HUES64 (cell line): Measurements from ENCODE around the gene ATXN7L1.

ENCODE experiments used
- H3K27ac ChIP-seq: 2 replicates; pipeline ENCODE4 v1.7.0; 2013; ENCODE audit warnings: low read depth, low read length, inconsistent platforms
- H3K27me3 ChIP-seq: 2 replicates; pipeline ENCODE4 v1.6.1; 2013; ENCODE audit warnings: mild to moderate bottlenecking, low read length; ENCODE audit not compliant: insufficient read depth
- H3K36me3 ChIP-seq: 2 replicates; pipeline ENCODE4 v1.6.1; 2013; ENCODE audit warnings: mild to moderate bottlenecking, low read length; ENCODE audit not compliant: insufficient read depth
- H3K4me1 ChIP-seq: 2 replicates; pipeline ENCODE4 v1.6.1; 2013; ENCODE audit warnings: mild to moderate bottlenecking, low read length, moderate library complexity; ENCODE audit not compliant: insufficient read depth
- H3K4me3 ChIP-seq: 2 replicates; pipeline ENCODE4 v1.5.1; 2013; ENCODE audit warnings: mild to moderate bottlenecking, low read length, moderate library complexity
- H3K9ac ChIP-seq: 2 replicates; pipeline ENCODE4 v1.6.1; 2013; ENCODE audit warnings: mild to moderate bottlenecking, low read depth, low read length
- H3K9me3 ChIP-seq: 2 replicates; pipeline ENCODE4 v1.6.1; 2013; ENCODE audit warnings: low read depth, low read length; ENCODE audit not compliant: insufficient read depth
- WGBS: fragments of 150-250, 120-280 bp; methylation state at CpG from one replicate; pipeline ENCODE4 v1.1.7; 2013; ENCODE audit warnings: missing lambda C conversion rate; 5-methylcytosine and 5-hydroxymethylcytosine counted together

ATXN7L1 gene

GRCh38 chr7:105876964-105877601 lies 684 bp upstream of the ATXN7L1 start:
- Histone ChIP-seq H3K4me1 (peaks cover 27% of the 10 kb centered on the region), H3K4me3 (peak overlapping the region; percentile 74), H3K27ac (no peak overlapping the region), H3K27me3 (peaks cover 26% of the 10 kb centered on the region), H3K9ac (peak overlapping the region; percentile 64), H3K36me3 (peaks cover 18% of the 10 kb centered on the region), H3K9me3 (no peaks in the 10 kb centered on the region)
- WGBS: 1% methylated on average over 41 of the region's 42 CpGs

- WGBS: 55% methylated on average over 4 of the region's 4 CpGs
- no peaks in the 10 kb centered on the region for H3K9me3 ChIP-seq
- H3K27ac ChIP-seq: no peak overlapping the region
- H3K27me3 ChIP-seq: peaks cover 26% of the 10 kb centered on the region
- peaks cover 34% of the 10 kb centered on the region for H3K4me1 ChIP-seq
- H3K36me3 ChIP-seq: peaks cover 18% of the 10 kb centered on the region
- H3K4me3 ChIP-seq: peak overlapping the region; percentile 100
- peak overlapping the region; percentile 99 for H3K9ac ChIP-seq
These were observed 894 bp downstream of the ATXN7L1 start for GRCh38 chr7:105875505-105875904.

- H3K9me3 ChIP-seq: no peaks in the 10 kb centered on the region
- H3K4me3 ChIP-seq: no peak overlapping the region
- no peak overlapping the region for H3K27ac ChIP-seq
- peaks cover 23% of the 10 kb centered on the region for H3K27me3 ChIP-seq
- no peak overlapping the region for H3K9ac ChIP-seq
- peaks cover 28% of the 10 kb centered on the region for H3K4me1 ChIP-seq
- peaks cover 18% of the 10 kb centered on the region for H3K36me3 ChIP-seq
- 95% methylated on average over 6 of the region's 6 CpGs for WGBS
These were observed 2.3 kb downstream of the ATXN7L1 start for GRCh38 chr7:105874055-105874454.

GRCh38 chr7:105872491-105872890 lies 3.9 kb downstream of the ATXN7L1 start:
- no peak overlapping the region for H3K27ac ChIP-seq
- no peak overlapping the region for H3K4me3 ChIP-seq
- WGBS: over 99% methylated on average over 5 of the region's 5 CpGs

GRCh38 chr7:105871142-105871541 lies 5.3 kb downstream of the ATXN7L1 start:
- peaks cover 23% of the 10 kb centered on the region for H3K36me3 ChIP-seq
- H3K27me3 ChIP-seq: no peaks in the 10 kb centered on the region
- no peak overlapping the region for H3K27ac ChIP-seq

More at GRCh38 chr7:105872491-105872890, 3.9 kb downstream of the ATXN7L1 start:
- Histone ChIP-seq H3K27me3 (peaks cover 8% of the 10 kb centered on the region), H3K4me1 (peaks cover 16% of the 10 kb centered on the region), H3K9me3 (no peaks in the 10 kb centered on the region), H3K36me3 (peaks cover 23% of the 10 kb centered on the region), H3K9ac (no peak overlapping the region)

GRCh38 chr7:105866102-105866801 lies 10.1 kb downstream of the ATXN7L1 start:
- no peaks in the 10 kb centered on the region for H3K27me3 ChIP-seq
- H3K4me3 ChIP-seq: no peak overlapping the region
- H3K9me3 ChIP-seq: no peaks in the 10 kb centered on the region
- H3K4me1 ChIP-seq: peaks cover 15% of the 10 kb centered on the region
- H3K27ac ChIP-seq: no peak overlapping the region
- 92% methylated on average over 10 of the region's 10 CpGs for WGBS
- peaks cover 5% of the 10 kb centered on the region; the same call in 1 of the 2 replicates for H3K36me3 ChIP-seq
- H3K9ac ChIP-seq: no peak overlapping the region

More at GRCh38 chr7:105871142-105871541, 5.3 kb downstream of the ATXN7L1 start:
- Histone ChIP-seq H3K4me1 (peaks cover 16% of the 10 kb centered on the region), H3K4me3 (no peak overlapping the region), H3K9me3 (no peaks in the 10 kb centered on the region), H3K9ac (no peak overlapping the region)
- 77% methylated on average over 3 of the region's 3 CpGs for WGBS

GRCh38 chr7:105863876-105864275 lies 12.5 kb downstream of the ATXN7L1 start:
- H3K27me3 ChIP-seq: no peaks in the 10 kb centered on the region
- H3K9ac ChIP-seq: no peak overlapping the region
- H3K4me1 ChIP-seq: peaks cover 14% of the 10 kb centered on the region; the same call in 1 of the 2 replicates
- H3K9me3 ChIP-seq: no peaks in the 10 kb centered on the region
- WGBS: 75% methylated on average over 2 of the region's 2 CpGs
- H3K4me3 ChIP-seq: no peak overlapping the region
- no peak overlapping the region for H3K27ac ChIP-seq
- H3K36me3 ChIP-seq: peaks cover 5% of the 10 kb centered on the region; the same call in 1 of the 2 replicates

- Histone ChIP-seq H3K27me3 (no peaks in the 10 kb centered on the region), H3K4me1 (peaks cover 14% of the 10 kb centered on the region; the same call in 1 of the 2 replicates), H3K9me3 (no peaks in the 10 kb centered on the region), H3K36me3 (no peaks in the 10 kb centered on the region; the same call in 1 of the 2 replicates), H3K9ac (no peak overlapping the region), H3K27ac (no peak overlapping the region), H3K4me3 (no peak overlapping the region)
- 77% methylated on average over 4 of the region's 4 CpGs for WGBS
These were observed 13.6 kb downstream of the ATXN7L1 start for GRCh38 chr7:105862770-105863169.

- H3K4me1 ChIP-seq: peaks cover 14% of the 10 kb centered on the region; the same call in 1 of the 2 replicates
- H3K9ac ChIP-seq: no peak overlapping the region
- no peaks in the 10 kb centered on the region for H3K9me3 ChIP-seq
- H3K27me3 ChIP-seq: no peaks in the 10 kb centered on the region
- WGBS: 97% methylated on average over 5 of the region's 5 CpGs
- H3K27ac ChIP-seq: no peak overlapping the region
- H3K4me3 ChIP-seq: no peak overlapping the region
- H3K36me3 ChIP-seq: no peaks in the 10 kb centered on the region; the same call in 1 of the 2 replicates
These were observed 14.1 kb downstream of the ATXN7L1 start for GRCh38 chr7:105862276-105862675.

- no peaks in the 10 kb centered on the region for H3K9me3 ChIP-seq
- H3K36me3 ChIP-seq: no peaks in the 10 kb centered on the region; the same call in 1 of the 2 replicates
- 53% methylated on average over 5 of the region's 5 CpGs for WGBS
- H3K4me1 ChIP-seq: peaks cover 14% of the 10 kb centered on the region; the same call in 1 of the 2 replicates
- H3K9ac ChIP-seq: no peak overlapping the region
- no peaks in the 10 kb centered on the region for H3K27me3 ChIP-seq
- H3K27ac ChIP-seq: no peak overlapping the region
- H3K4me3 ChIP-seq: no peak overlapping the region
These were observed 15.2 kb downstream of the ATXN7L1 start for GRCh38 chr7:105861224-105861623.

- no peak overlapping the region for H3K9ac ChIP-seq
- no peak overlapping the region for H3K27ac ChIP-seq
These were observed 15.6 kb downstream of the ATXN7L1 start for GRCh38 chr7:105860793-105861192.

More at GRCh38 chr7:105860793-105861192, 15.6 kb downstream of the ATXN7L1 start:
- Histone ChIP-seq H3K36me3 (no peaks in the 10 kb centered on the region; the same call in 1 of the 2 replicates), H3K27me3 (no peaks in the 10 kb centered on the region), H3K9me3 (no peaks in the 10 kb centered on the region), H3K4me1 (peaks cover 14% of the 10 kb centered on the region; the same call in 1 of the 2 replicates), H3K4me3 (no peak overlapping the region)
- 92% methylated on average over 8 of the region's 8 CpGs for WGBS
